Panc1 (cell line): Measurements from ENCODE around the gene PSMF1. TPM values are rescaled to one million over a fixed set of nuclear protein-coding genes. Genes with fewer than 3 reads are reported as not detected.
"Not testable (repeated sequence)": the region's sequence is repeated elsewhere in the genome, so short reads cannot be mapped to it uniquely, and the experiment has no call there.

Experiments used
- ATAC-seq: fragments of 200-7000 bp; cut with Tn5 transposase; 2 replicates; pipeline ENCODE4 v1.9.1; 2020; ENCODE audit warnings: mild to moderate bottlenecking, moderate library complexity
- BruUV-seq: library from RNA; stranded (reverse); fragments of 400-500 nt; replicated peaks from 2 replicates; lab custom pipeline; 2021; lab: Mats Ljungman, UMichigan
- CTCF ChIA-PET: fragments of 300-600 bp; sonication (Branson Sonifier 250); formaldehyde crosslinking; loops from one replicate; lab custom pipeline; 2022; ENCODE audit warnings: antibody characterized with exemption; lab: Charles Lee
- POLR2A ChIA-PET: fragments of 300-600 bp; sonication (Branson Sonifier 250); formaldehyde crosslinking; loops from one replicate; lab custom pipeline; 2022; ENCODE audit warnings: antibody characterized with exemption; lab: Charles Lee
- DNase-seq: peaks from one replicate; pipeline ENCODE4 v3.0.0-alpha.2; 2010; ENCODE audit warnings: low read depth, low spot score
- H3K27ac ChIP-seq: 2 replicates; pipeline ENCODE4 v1.5.1; 2011; ENCODE audit warnings: mild to moderate bottlenecking, low read length, inconsistent platforms
- H3K27me3 ChIP-seq: fragments of 200-500 bp; sonication (Bioruptor generic); 2 replicates; pipeline ENCODE4 v1.6.0; 2014; ENCODE audit warnings: low read length, inconsistent platforms; ENCODE audit not compliant: control insufficient read depth, insufficient read depth
- H3K36me3 ChIP-seq: fragments of 200-500 bp; sonication (Bioruptor generic); 2 replicates; pipeline ENCODE4 v1.5.1; 2014; ENCODE audit warnings: inconsistent platforms, mild to moderate bottlenecking, low read length, moderate library complexity; ENCODE audit not compliant: control insufficient read depth, insufficient read depth
- H3K4me1 ChIP-seq: 2 replicates; pipeline ENCODE4 v1.5.1; 2011; ENCODE audit warnings: inconsistent platforms, mild to moderate bottlenecking, low read length, moderate library complexity; ENCODE audit not compliant: control insufficient read depth, insufficient read depth
- H3K4me3 ChIP-seq, 2 experiments: 2 replicates each; pipeline ENCODE4 v1.5.1; 2011 to 2012; ENCODE audit warnings: low read depth in 2 of 2, low read length in 2 of 2, mild to moderate bottlenecking in 2 of 2, inconsistent platforms in 1 of 2, moderate library complexity in 1 of 2
- H3K9me3 ChIP-seq: fragments of 200-500 bp; sonication (Bioruptor generic); 2 replicates; pipeline ENCODE4 v1.5.1; 2014; ENCODE audit warnings: low read depth, mild to moderate bottlenecking, inconsistent platforms, low read length, moderate library complexity; ENCODE audit not compliant: control insufficient read depth, insufficient read depth
- in situ Hi-C: cut with HindIII; loops from 2 replicates; pipeline ENCODE4 v1.10.0; 2016; ENCODE audit warnings: low sequenced_read_pairs, low pct_unique_long_range_greater_than_20kb
- intact Hi-C: fragments of 100-400 bp; cut with micrococcal nuclease; formaldehyde crosslinking; loops from one replicate; pipeline ENCODE4 v1.10.0; 2022; ENCODE audit not compliant: unreplicated experiment
- total RNA-seq: library from RNA; stranded (reverse); gene quantifications from one replicate; pipeline ENCODE4 v1.2.1, GENCODE V29; 2021; ENCODE audit not compliant: unreplicated experiment
- TF ChIP-seq, protein P1 (sequence below): fragments of 450-650 bp; IDR thresholded peaks from 2 replicates; pipeline ENCODE4 v1.5.1; 2017; ENCODE audit warnings: mild to moderate bottlenecking

The PSMF1 gene
- total RNA-seq, 1 experiment from 2014 or later = 161 TPM

- in situ Hi-C loops, CTCF ChIA-PET, H3K27ac ChIP-seq, H3K4me1 ChIP-seq, H3K36me3 ChIP-seq, H3K9me3 ChIP-seq, POLR2A ChIA-PET, BruUV-seq, ATAC-seq, H3K4me3 ChIP-seq, DNase-seq: not testable (repeated sequence)
- TF ChIP-seq, protein P1, sequence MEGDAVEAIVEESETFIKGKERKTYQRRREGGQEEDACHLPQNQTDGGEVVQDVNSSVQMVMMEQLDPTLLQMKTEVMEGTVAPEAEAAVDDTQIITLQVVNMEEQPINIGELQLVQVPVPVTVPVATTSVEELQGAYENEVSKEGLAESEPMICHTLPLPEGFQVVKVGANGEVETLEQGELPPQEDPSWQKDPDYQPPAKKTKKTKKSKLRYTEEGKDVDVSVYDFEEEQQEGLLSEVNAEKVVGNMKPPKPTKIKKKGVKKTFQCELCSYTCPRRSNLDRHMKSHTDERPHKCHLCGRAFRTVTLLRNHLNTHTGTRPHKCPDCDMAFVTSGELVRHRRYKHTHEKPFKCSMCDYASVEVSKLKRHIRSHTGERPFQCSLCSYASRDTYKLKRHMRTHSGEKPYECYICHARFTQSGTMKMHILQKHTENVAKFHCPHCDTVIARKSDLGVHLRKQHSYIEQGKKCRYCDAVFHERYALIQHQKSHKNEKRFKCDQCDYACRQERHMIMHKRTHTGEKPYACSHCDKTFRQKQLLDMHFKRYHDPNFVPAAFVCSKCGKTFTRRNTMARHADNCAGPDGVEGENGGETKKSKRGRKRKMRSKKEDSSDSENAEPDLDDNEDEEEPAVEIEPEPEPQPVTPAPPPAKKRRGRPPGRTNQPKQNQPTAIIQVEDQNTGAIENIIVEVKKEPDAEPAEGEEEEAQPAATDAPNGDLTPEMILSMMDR = peak; percentile 9; the same call in 1 of the 2 replicates
- H3K27me3 ChIP-seq = peaks cover 13% of the 10 kb centered on the region
- intact Hi-C loops = loop anchor here (10.0 kb wide), 2 partner anchors 258 to 402 kb away; no protein-coding TSS in a partner anchor
These were observed 98.4 kb downstream of the PSMF1 start for GRCh38 chr20:1216527-1217427.

Other genes starting within 250 kb of the PSMF1 start
- gene ANGPT4, start 202.3 kb upstream of the PSMF1 start, total RNA-seq = not detected
- gene RSPO4, start 116.3 kb upstream of the PSMF1 start, total RNA-seq = 0.54 TPM
- gene TMEM74B, start 66.4 kb downstream of the PSMF1 start, total RNA-seq = 1.1 TPM
- not detected for gene C20orf202, start 84.9 kb downstream of the PSMF1 start, total RNA-seq
- 1.0 TPM for gene RAD21L1, start 107.4 kb downstream of the PSMF1 start, total RNA-seq
- 6.4 TPM for gene SNPH, start 147.7 kb downstream of the PSMF1 start, total RNA-seq
- 1.8 TPM for gene SDCBP2, start 210.5 kb downstream of the PSMF1 start, total RNA-seq